Inferior parietal cortex (tissue), 1 donor: ENCODE results near the gene MYH7.

Source experiments
- DNase-seq: peaks from one replicate; pipeline ENCODE4 v3.0.0-alpha.2; 2016; ENCODE audit errors: extremely low spot score

MYH7 gene

GRCh38 chr14:23370221-23370620 is 65.2 kb downstream of the MYH7 start:
- no peak for DNase-seq

GRCh38 chr14:23366426-23366921 is 69.0 kb downstream of the MYH7 start:
- DNase-seq, result peak; percentile 31

- DNase-seq, result peak; percentile 38
These were observed 69.6 kb downstream of the MYH7 start for GRCh38 chr14:23365732-23366425.

GRCh38 chr14:23365036-23365731 is 70.3 kb downstream of the MYH7 start, which contains the start of gene EFS:
EFS (minus strand) TSS chr14:23365172; CDS start chr14:23365025, 147 bp downstream.
- peak; percentile 20 for DNase-seq

- DNase-seq, result peak; percentile 70
These were observed 71.1 kb downstream of the MYH7 start for GRCh38 chr14:23364164-23365035.
